HEK293 (cell line): ENCODE data around the gene MYO7A.

Experiments used
- CTCF ChIA-PET: fragments of 350-600 bp; formaldehyde crosslinking; extraction: SDS; loops from one replicate; lab custom pipeline; 2021; ENCODE audit warnings: antibody characterized with exemption; lab: Yijun Ruan, JAX
- POLR2A ChIA-PET: fragments of 300-600 bp; formaldehyde crosslinking; extraction: SDS; loops from one replicate; lab custom pipeline; 2020; ENCODE audit warnings: antibody characterized with exemption, inconsistent platforms; lab: Yijun Ruan, JAX
- H3K27ac ChIP-seq: fragments of 200-500 bp; sonication (Bioruptor generic); 2 replicates; pipeline ENCODE4 v1.5.1; 2014; ENCODE audit warnings: low read depth, low read length, control low read depth, inconsistent platforms; ENCODE audit errors: extremely low read depth
- H3K36me3 ChIP-seq, 2 experiments: fragments of 200-500 bp in 1 of 2; sonication (Bioruptor generic) in 1 of 2; 1 replicate in 1 of 2; 2 replicates in 1 of 2; pipeline ENCODE4 v1.5.1; 2014 to 2017; ENCODE audit warnings: inconsistent platforms in 2 of 2, low read length in 2 of 2; ENCODE audit not compliant: control insufficient read depth in 2 of 2, insufficient read depth in 1 of 2
- H3K4me1 ChIP-seq: fragments of 200-500 bp; sonication (Bioruptor generic); 2 replicates; pipeline ENCODE4 v1.5.1; 2014; ENCODE audit warnings: mild to moderate bottlenecking, low read length, inconsistent platforms; ENCODE audit not compliant: control insufficient read depth, insufficient read depth
- H3K4me3 ChIP-seq: 2 replicates; pipeline ENCODE4 v1.5.1; 2011; ENCODE audit warnings: low read depth, mild to moderate bottlenecking, control low read depth, low read length, moderate library complexity
- H3K9me3 ChIP-seq: fragments of 200-500 bp; sonication (Bioruptor generic); 2 replicates; pipeline ENCODE4 v1.5.1; 2014; ENCODE audit warnings: low read depth, low read length, inconsistent platforms; ENCODE audit not compliant: control insufficient read depth, insufficient read depth
- BCL11B ChIP-seq: fragments of 450-650 bp; formaldehyde crosslinking; IDR thresholded peaks from 2 replicates; pipeline ENCODE4 v1.5.1; 2016; ENCODE audit warnings: low read depth, missing biosample characterization, missing genetic modification characterization
- GLI4 ChIP-seq: fragments of 450-650 bp; formaldehyde crosslinking; IDR thresholded peaks from 2 replicates; pipeline ENCODE4 v1.5.1; 2016; ENCODE audit warnings: missing biosample characterization, missing genetic modification characterization
- KLF17 ChIP-seq: fragments of 450-650 bp; formaldehyde crosslinking; IDR thresholded peaks from 2 replicates; pipeline ENCODE4 v1.5.1; 2016; ENCODE audit warnings: missing biosample characterization, missing genetic modification characterization
- KLF9 ChIP-seq: fragments of 450-650 bp; formaldehyde crosslinking; IDR thresholded peaks from 2 replicates; pipeline ENCODE4 v1.5.1; 2016; ENCODE audit warnings: missing biosample characterization, missing genetic modification characterization, low read depth
- OSR2 ChIP-seq: fragments of 450-650 bp; formaldehyde crosslinking; IDR thresholded peaks from 2 replicates; pipeline ENCODE4 v1.5.1; 2016; ENCODE audit warnings: missing biosample characterization, missing genetic modification characterization
- PRDM4 ChIP-seq: fragments of 450-650 bp; formaldehyde crosslinking; IDR thresholded peaks from 2 replicates; pipeline ENCODE4 v1.5.1; 2017; ENCODE audit warnings: missing biosample characterization, missing genetic modification characterization
- ZBTB21 ChIP-seq: fragments of 450-650 bp; formaldehyde crosslinking; IDR thresholded peaks from 2 replicates; pipeline ENCODE4 v1.5.1; 2017; ENCODE audit warnings: missing biosample characterization, missing genetic modification characterization
- ZEB2 ChIP-seq: fragments of 450-650 bp; formaldehyde crosslinking; IDR thresholded peaks from 2 replicates; pipeline ENCODE4 v1.5.1; 2016; ENCODE audit warnings: missing biosample characterization, missing genetic modification characterization
- ZNF202 ChIP-seq: fragments of 450-650 bp; formaldehyde crosslinking; IDR thresholded peaks from 2 replicates; pipeline ENCODE4 v1.5.1; 2016; ENCODE audit warnings: missing biosample characterization, missing genetic modification characterization, borderline replicate concordance
- ZNF211 ChIP-seq: fragments of 450-650 bp; formaldehyde crosslinking; IDR thresholded peaks from 2 replicates; pipeline ENCODE4 v1.5.1; 2016; ENCODE audit warnings: low read depth, missing biosample characterization, missing genetic modification characterization
- ZNF221 ChIP-seq: fragments of 450-650 bp; formaldehyde crosslinking; IDR thresholded peaks from 2 replicates; pipeline ENCODE4 v1.5.1; 2017; ENCODE audit warnings: missing biosample characterization, missing genetic modification characterization, borderline replicate concordance
- ZNF324 ChIP-seq: fragments of 450-650 bp; formaldehyde crosslinking; IDR thresholded peaks from 2 replicates; pipeline ENCODE4 v1.5.1; 2016; ENCODE audit warnings: missing biosample characterization, missing genetic modification characterization
- ZNF350 ChIP-seq: fragments of 450-650 bp; formaldehyde crosslinking; IDR thresholded peaks from 2 replicates; pipeline ENCODE4 v1.5.0; 2017; ENCODE audit warnings: missing biosample characterization, mild to moderate bottlenecking, missing genetic modification characterization
- ZNF416 ChIP-seq: fragments of 450-650 bp; formaldehyde crosslinking; IDR thresholded peaks from 2 replicates; pipeline ENCODE4 v1.5.1; 2016; ENCODE audit warnings: missing biosample characterization, missing genetic modification characterization
- ZNF549 ChIP-seq: fragments of 450-650 bp; IDR thresholded peaks from 2 replicates; pipeline ENCODE4 v1.5.1; 2018; ENCODE audit warnings: missing biosample characterization, missing genetic modification characterization, mild to moderate bottlenecking, inconsistent platforms, moderate library complexity
- ZNF555 ChIP-seq: fragments of 450-650 bp; formaldehyde crosslinking; conservative IDR thresholded peaks from 2 replicates; pipeline ENCODE4 v1.5.1; 2017; ENCODE audit warnings: missing biosample characterization, mild to moderate bottlenecking, missing genetic modification characterization, inconsistent platforms

MYO7A gene

GRCh38 chr11:77204754-77205466, 76.9 kb downstream of the MYO7A start:
- Histone ChIP-seq H3K9me3 (no peaks in the 10 kb centered on the region), H3K4me3 (no peak overlapping the region), H3K36me3 (no peaks in the 10 kb centered on the region), H3K4me1 (no peaks in the 10 kb centered on the region), H3K27ac (no peak overlapping the region)
- POLR2A ChIA-PET, result interaction anchor here (2.2 kb wide), 1 partner anchor 9 kb away, joined by 5 read pairs; no protein-coding TSS in a partner anchor
- CTCF ChIA-PET, result interaction anchor here (0.9 to 3.1 kb wide), 5 partner anchors 10 to 343 kb away, joined by 3 to 14 read pairs (median 4); no protein-coding TSS in a partner anchor
- 0 out of 2 replicates have a peak, but pooled peaks have one; percentile 70 for TF ChIP-seq GLI4 (tag by site-specific recombination)
- TF ChIP-seq PRDM4, result no peak

DNA sequence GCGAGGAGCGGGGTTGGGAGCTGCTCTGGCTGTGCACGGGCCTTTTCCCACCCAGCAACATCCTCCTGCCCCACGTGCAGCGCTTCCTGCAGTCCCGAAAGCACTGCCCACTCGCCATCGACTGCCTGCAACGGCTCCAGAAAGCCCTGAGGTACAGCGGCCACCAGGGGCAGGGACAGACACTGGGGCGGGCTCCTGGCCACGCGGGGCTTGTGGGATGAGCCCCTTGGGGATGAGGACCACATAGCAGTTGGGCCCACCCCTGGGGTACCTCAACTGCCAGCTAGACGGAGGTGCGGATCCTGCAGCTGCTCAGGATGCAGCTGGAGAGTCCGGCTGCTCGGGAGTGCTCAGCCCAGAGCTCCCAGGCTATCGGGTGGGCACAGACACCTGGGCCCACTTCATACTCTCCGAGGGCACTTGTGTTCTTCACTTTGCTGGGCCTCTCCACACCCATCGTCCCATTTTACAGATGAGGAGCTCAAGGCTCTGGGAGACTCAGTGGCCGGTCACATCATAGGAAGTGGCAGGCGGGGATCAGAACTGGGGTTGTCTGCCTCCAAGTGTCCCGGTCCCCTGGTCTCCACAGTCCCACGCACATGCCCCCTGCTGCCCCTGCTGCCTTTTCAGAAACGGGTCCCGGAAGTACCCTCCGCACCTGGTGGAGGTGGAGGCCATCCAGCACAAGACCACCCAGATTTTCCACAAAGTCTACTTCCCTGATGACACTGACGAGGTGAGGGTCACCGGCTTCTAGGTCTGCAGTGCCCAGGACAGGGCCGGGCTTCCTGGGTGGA, 77.6 kb downstream of the MYO7A start:
- H3K4me3 ChIP-seq, result no peak overlapping the region
- no peak overlapping the region for H3K27ac ChIP-seq
- H3K4me1 ChIP-seq, result no peaks in the 10 kb centered on the region
- CTCF ChIA-PET, result interaction anchor here (0.6 to 3.1 kb wide), 5 partner anchors 7 to 410 kb away, joined by 3 to 14 read pairs (median 4); no protein-coding TSS in a partner anchor
- POLR2A ChIA-PET, result interaction anchor here (2.2 kb wide), 1 partner anchor 10 kb away, joined by 5 read pairs; no protein-coding TSS in a partner anchor
- TF ChIP-seq ZNF555 (no peak), ZNF324 (tag by site-specific recombination) (no peak), ZBTB21 (tag by site-specific recombination) (no peak), KLF9 (tag by site-specific recombination) (no peak), ZNF211 (tag by site-specific recombination) (no peak), OSR2 (tag by site-specific recombination) (no peak), ZNF549 (tag by site-specific recombination) (no peak), BCL11B (tag by site-specific recombination) (no peak)
- no peaks in the 10 kb centered on the region for H3K36me3 ChIP-seq
- H3K9me3 ChIP-seq, result no peaks in the 10 kb centered on the region

DNA sequence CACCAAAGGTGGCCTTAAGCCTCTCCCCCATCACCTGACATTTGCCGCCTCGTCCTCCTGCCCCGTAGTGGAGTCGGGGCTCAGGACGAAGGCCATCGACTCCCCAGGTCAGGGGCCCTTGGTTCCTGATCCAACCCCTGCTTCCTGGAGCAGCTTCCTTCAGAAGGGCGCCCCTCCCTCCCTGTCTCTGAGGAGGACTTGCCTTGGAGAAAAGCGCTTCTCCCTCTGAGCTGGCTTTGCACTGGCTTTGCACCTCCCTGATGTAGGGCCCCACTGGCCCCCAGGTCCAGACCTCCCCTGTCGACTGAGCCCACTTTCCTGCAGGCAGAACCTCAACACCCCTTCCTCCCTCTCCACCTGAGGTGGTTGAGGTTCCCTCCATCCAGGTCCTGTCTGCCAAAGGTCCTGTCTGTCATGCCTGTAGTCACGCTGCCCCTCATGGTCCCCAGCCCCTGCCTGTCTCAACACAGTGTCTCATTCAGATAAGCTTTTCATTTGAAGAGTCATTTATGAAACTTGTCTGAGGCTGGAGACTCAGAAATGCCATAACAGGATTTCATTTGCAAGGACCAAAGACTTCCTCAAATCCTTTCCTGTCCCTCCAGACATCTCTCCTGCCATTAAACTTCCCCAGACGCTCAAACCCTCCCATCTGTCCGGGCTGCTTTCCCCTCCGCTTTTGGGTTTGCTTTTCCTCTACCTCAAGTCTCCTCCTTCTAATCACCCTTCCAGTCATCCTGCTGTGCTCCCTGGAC, 78.4 kb downstream of the MYO7A start:
- H3K9me3 ChIP-seq, result no peaks in the 10 kb centered on the region
- ChIA-PET CTCF (interaction anchor here (1.5 to 3.1 kb wide), 2 partner anchors 8 to 18 kb away, joined by 4 to 14 read pairs; no protein-coding TSS in a partner anchor), POLR2A (no interaction called here)
- H3K27ac ChIP-seq, result no peak overlapping the region
- no peaks in the 10 kb centered on the region for H3K36me3 ChIP-seq
- no peak overlapping the region for H3K4me3 ChIP-seq
- no peaks in the 10 kb centered on the region for H3K4me1 ChIP-seq
- no peak for TF ChIP-seq ZNF350 (tag by site-specific recombination)
- TF ChIP-seq KLF17 (tag by site-specific recombination), result no peak
- no peak for TF ChIP-seq ZNF416
- TF ChIP-seq ZNF221, result no peak
- TF ChIP-seq ZEB2 (tag by site-specific recombination), result no peak
- TF ChIP-seq ZNF202, result no peak
- no peak for TF ChIP-seq ZNF549 (tag by site-specific recombination)
